Endothelial cell of umbilical vein (primary cell): Measurements from ENCODE around the gene RPS6KA5. TPM values are rescaled to one million over a fixed set of nuclear protein-coding genes. Genes with fewer than 3 reads are reported as not detected.

Source experiments
- BruUV-seq: library from RNA; stranded (reverse); fragments of 400-500 nt; replicated peaks from 2 replicates; lab custom pipeline; 2021; lab: Mats Ljungman, UMichigan
- CTCF ChIA-PET: fragments of 300-600, 350-600 bp; sonication (Branson Sonifier 250); formaldehyde crosslinking; loops from one replicate; lab custom pipeline; 2021; ENCODE audit warnings: antibody characterized with exemption, inconsistent platforms; lab: Charles Lee
- POLR2A ChIA-PET: fragments of 300-600, 350-600 bp; sonication (Branson Sonifier 250); formaldehyde crosslinking; loops from one replicate; lab custom pipeline; 2021; ENCODE audit warnings: antibody characterized with exemption, inconsistent platforms; lab: Charles Lee
- DNase-seq: peaks from one replicate; pipeline ENCODE4 v3.0.0-alpha.2; 2011; ENCODE audit warnings: low read depth, low spot score
- FAIRE-seq: peaks from 2 replicates; lab custom pipeline; 2011; peaks lifted over from hg19 to GRCh38; lab: Jason Lieb, UNC
- H2AFZ ChIP-seq: 2 replicates; pipeline ENCODE4 v1.6.0; 2012; ENCODE audit warnings: low read depth, low read length, control low read depth, inconsistent platforms
- H3K27ac ChIP-seq: 2 replicates; pipeline ENCODE4 v1.5.1; 2011; ENCODE audit warnings: low read depth, mild to moderate bottlenecking, control low read depth, low read length, moderate library complexity; ENCODE audit not compliant: insufficient read depth
- H3K27me3 ChIP-seq, 2 experiments: 2 replicates each; pipeline versions ENCODE4 v1.6.0 to v1.6.1; 2011; ENCODE audit warnings: low read length in 2 of 2, mixed read lengths in 1 of 2; ENCODE audit not compliant: control insufficient read depth in 2 of 2, insufficient read depth in 2 of 2
- H3K36me3 ChIP-seq, 2 experiments: 2 replicates in 1 of 2; 3 replicates in 1 of 2; pipeline ENCODE4 v1.5.1; 2011; ENCODE audit warnings: low read length in 2 of 2, mild to moderate bottlenecking in 1 of 2, moderate library complexity in 1 of 2; ENCODE audit not compliant: control insufficient read depth in 2 of 2, insufficient read depth in 2 of 2; ENCODE audit errors: extremely low read depth in 1 of 2
- H3K4me1 ChIP-seq: 3 replicates; pipeline ENCODE4 v1.5.1; 2011; ENCODE audit warnings: mild to moderate bottlenecking, low read length; ENCODE audit not compliant: control insufficient read depth, insufficient read depth; ENCODE audit errors: extremely low read depth
- H3K4me2 ChIP-seq: 2 replicates; pipeline ENCODE4 v1.6.1; 2011; ENCODE audit warnings: low read length, control low read depth, mixed read lengths; ENCODE audit not compliant: insufficient read depth
- H3K4me3 ChIP-seq, 3 experiments: fragments of 200-600 bp in 1 of 3; sonication (generic), shearing (Covaris generic) in 1 of 3; replicated peaks in 1 of 3; 2 replicates each; pipeline ENCODE4 v1.5.1; 2011 to 2016; ENCODE audit warnings: control low read depth in 3 of 3, low read length in 3 of 3, mild to moderate bottlenecking in 2 of 3, inconsistent platforms in 1 of 3, low read depth in 1 of 3, moderate library complexity in 1 of 3; ENCODE audit not compliant: insufficient read depth in 1 of 3
- H3K79me2 ChIP-seq: 2 replicates; pipeline ENCODE4 v1.6.0; 2012; ENCODE audit warnings: low read length, inconsistent platforms; ENCODE audit not compliant: control insufficient read depth, insufficient read depth
- H3K9ac ChIP-seq: replicated peaks from 2 replicates; pipeline ENCODE3; 2011; ENCODE audit warnings: low read length, control low read depth; ENCODE audit not compliant: insufficient read depth; ENCODE audit errors: extremely low read depth
- H3K9me1 ChIP-seq: replicated peaks from 3 replicates; pipeline ENCODE4 v1.6.0; 2011; ENCODE audit warnings: mild to moderate bottlenecking, low read length; ENCODE audit not compliant: control insufficient read depth, insufficient read depth; ENCODE audit errors: extremely low read depth
- H3K9me3 ChIP-seq: replicated peaks from 2 replicates; pipeline ENCODE4 v1.5.1; 2012; ENCODE audit warnings: low read length, inconsistent platforms; ENCODE audit not compliant: control insufficient read depth, insufficient read depth
- H4K20me1 ChIP-seq: replicated peaks from 2 replicates; pipeline ENCODE3; 2011; ENCODE audit warnings: mild to moderate bottlenecking, low read length; ENCODE audit not compliant: control insufficient read depth, insufficient read depth; ENCODE audit errors: extremely low read depth
- CTCF ChIP-seq, 2 donors: IDR thresholded peaks; 1 replicate in 1 of 2; 2 replicates in 1 of 2; pipeline ENCODE4 v1.5.1; 2011; ENCODE audit warnings: low read length in 2 of 2, mild to moderate bottlenecking in 2 of 2, moderate library complexity in 2 of 2, control low read depth in 1 of 2, inconsistent platforms in 1 of 2, low read depth in 1 of 2; ENCODE audit not compliant: insufficient read depth in 1 of 2; ENCODE audit errors: extremely low read depth in 1 of 2
- EZH2 ChIP-seq: IDR thresholded peaks from 2 replicates; pipeline ENCODE4 v1.6.1; 2012; ENCODE audit warnings: borderline replicate concordance, low read depth, mild to moderate bottlenecking, moderate library complexity, low read length, inconsistent platforms; ENCODE audit not compliant: severe bottlenecking
- FOS ChIP-seq: IDR thresholded peaks from 2 replicates; pipeline ENCODE4 v1.6.1; 2011; ENCODE audit warnings: mild to moderate bottlenecking, low read length, moderate library complexity, borderline replicate concordance; ENCODE audit not compliant: insufficient read depth
- GATA2 ChIP-seq: IDR thresholded peaks from 2 replicates; pipeline ENCODE4 v1.7.0; 2011; ENCODE audit warnings: low read depth, mild to moderate bottlenecking, moderate library complexity, mixed read lengths, low read length; ENCODE audit not compliant: insufficient read length, insufficient read depth
- JUN ChIP-seq: IDR thresholded peaks from 2 replicates; pipeline ENCODE4 v1.6.1; 2011; ENCODE audit warnings: borderline replicate concordance, low read depth; ENCODE audit not compliant: insufficient read length, insufficient read depth
- MAX ChIP-seq: IDR thresholded peaks from 2 replicates; pipeline ENCODE4 v1.6.1; 2011; ENCODE audit not compliant: insufficient read depth, insufficient read length
- MYC ChIP-seq: IDR thresholded peaks from one replicate; pipeline ENCODE4 v1.6.1; 2011; ENCODE audit warnings: mild to moderate bottlenecking, low read depth, low read length
- POLR2A ChIP-seq: IDR thresholded peaks from 2 replicates; pipeline ENCODE4 v1.6.1; 2012; ENCODE audit warnings: low read depth, mild to moderate bottlenecking, control low read depth, low read length
- POLR2AphosphoS5 ChIP-seq: IDR thresholded peaks from 2 replicates; pipeline ENCODE4 v1.6.1; 2012; ENCODE audit warnings: low read depth, mild to moderate bottlenecking, control low read depth, low read length, moderate library complexity; ENCODE audit not compliant: insufficient read depth
- dilution Hi-C: fragments of 300-500 bp; cut with MboI; formaldehyde crosslinking; loops from one replicate; pipeline ENCODE4 v1.15.0; 2019; ENCODE audit warnings: low sequenced_read_pairs; ENCODE audit not compliant: extremely low pct_ligation_motif_present
- intact Hi-C: fragments of 100-400 bp; cut with micrococcal nuclease; formaldehyde crosslinking; loops from one replicate; pipeline ENCODE4 v1.10.0; 2022
- polyA plus RNA-seq, 4 experiments: library from polyadenylated mRNA; depleted of rRNA in 3 of 4; stranded (reverse) in 3 of 4; unstranded in 1 of 4; fragments of >200 nt; gene quantifications; 2 replicates each; pipeline versions ENCODE4 v1.2.1 to v1.2.3, GENCODE V29; 2011 to 2012; ENCODE audit warnings: missing spikeins in 1 of 4
- total RNA-seq: library from RNA; stranded (reverse); gene quantifications from 2 replicates; pipeline ENCODE4 v1.2.3, GENCODE V29; 2021

The RPS6KA5 gene
- total and polyA plus RNA-seq, 2 donors (not counting 3 experiments of a cell fraction or from before 2014, with no cell fraction given), result 2.9 to 5.4 TPM

GRCh38 chr14:90971687-90972086 is 88.8 kb downstream of the RPS6KA5 start:
- H3K79me2 ChIP-seq, result no peaks in the 10 kb centered on the region
- DNase-seq, result no peak
- H3K9ac ChIP-seq, result no peak overlapping the region
- H4K20me1 ChIP-seq, result no peaks in the 10 kb centered on the region
- no peak overlapping the region for H3K4me2 ChIP-seq
- H3K27ac ChIP-seq, result no peak overlapping the region
- dilution Hi-C loops, result no loop called here
- H3K9me1 ChIP-seq, result no peaks in the 10 kb centered on the region
- intact Hi-C loops, result no loop called here
- H3K36me3 ChIP-seq, result no peaks in the 10 kb centered on the region
- CTCF ChIA-PET, result interaction anchor here (2.0 kb wide), 1 partner anchor 10 kb away, joined by 4 read pairs; no protein-coding TSS in a partner anchor
- POLR2A ChIA-PET, result no interaction called here
- peaks cover 12% of the 10 kb centered on the region for H3K4me1 ChIP-seq
- BruUV-seq, result no TSS peak
- FAIRE-seq, result no peak
- TF ChIP-seq MAX (no peak), JUN (no peak), FOS (no peak), MYC (no peak), POLR2AphosphoS5 (no peak), GATA2 (no peak)
- no peaks in the 10 kb centered on the region for H3K27me3 ChIP-seq
- H3K4me3 ChIP-seq, result no peak overlapping the region
- H3K9me3 ChIP-seq, result no peaks in the 10 kb centered on the region
- no peak overlapping the region for H2AFZ ChIP-seq

GRCh38 chr14:90970167-90970600 is 90.3 kb downstream of the RPS6KA5 start:
- ChIA-PET CTCF (interaction anchor here (1.0 to 1.9 kb wide), 6 partner anchors 9 to 207 kb away, joined by 3 to 9 read pairs (median 4); no protein-coding TSS in a partner anchor), POLR2A (no interaction called here)
- peaks cover 12% of the 10 kb centered on the region for H3K4me1 ChIP-seq
- no peak overlapping the region for H3K4me3 ChIP-seq
- H4K20me1 ChIP-seq, result no peaks in the 10 kb centered on the region
- no peaks in the 10 kb centered on the region for H3K79me2 ChIP-seq
- no peaks in the 10 kb centered on the region for H3K9me3 ChIP-seq
- H3K4me2 ChIP-seq, result peak overlapping the region; percentile 55
- DNase-seq, result peak; percentile 58
- no peak overlapping the region for H2AFZ ChIP-seq
- no peaks in the 10 kb centered on the region for H3K36me3 ChIP-seq
- intact Hi-C loops (no loop called here), dilution Hi-C loops (no loop called here)
- FAIRE-seq, result no peak
- BruUV-seq, result no TSS peak
- no peak overlapping the region for H3K9ac ChIP-seq
- H3K27ac ChIP-seq, result no peak overlapping the region
- no peaks in the 10 kb centered on the region for H3K27me3 ChIP-seq
- TF ChIP-seq POLR2A (no peak), FOS (peak; percentile 67), POLR2AphosphoS5 (no peak), MAX (no peak), MYC (no peak), CTCF (IDR thresholded peaks at IDR 0.05; ENCODE audit: extremely low read depth in 1 of 2, insufficient read depth in 1 of 2, low read depth in 1 of 2, low read length in 2 of 2) (no peak), GATA2 (no peak), JUN (peak; percentile 64), EZH2 (no peak)
- no peaks in the 10 kb centered on the region for H3K9me1 ChIP-seq
